ENCODE data around the gene OR5A1.

The OR5A1 gene

DNA sequence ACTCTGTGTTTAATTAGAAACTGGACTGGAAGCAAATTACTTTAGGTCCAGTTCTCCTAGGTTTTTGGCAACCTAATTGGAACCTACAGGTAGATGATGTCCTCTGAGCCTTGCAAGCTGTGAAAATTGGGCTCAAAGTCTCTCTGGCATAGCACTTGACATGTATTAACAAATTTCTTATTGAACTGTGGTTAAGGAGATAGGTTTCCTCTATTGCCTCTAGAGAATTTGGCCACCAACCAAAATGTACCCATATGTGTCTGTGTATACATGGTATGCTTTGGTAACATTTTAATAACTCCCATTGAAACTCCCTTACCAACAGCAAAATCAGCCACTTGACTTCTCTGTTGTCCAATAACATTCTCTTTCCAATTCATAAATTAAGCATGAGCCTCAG lies 36.7 kb downstream of the OR5A1 start, which contains the start of gene OR4D10:
Gene OR4D10 (plus strand): TSS at position 301 of the 400 bp plus-strand sequence. CDS start 4,115 bp downstream, outside the sequence.
- Histone ChIP-seq H3K27me3 (replicated peaks; ENCODE audit: insufficient read depth, low read length) (no peaks in the 10 kb centered on the region), H3K36me3 (replicated peaks; ENCODE audit: insufficient read depth, low read length) (no peaks in the 10 kb centered on the region), H3K27ac (ENCODE audit: low read length) (no peak within 1 kb of the TSS), H4K20me1 (ENCODE audit: insufficient read depth, low read length) (no peaks in the 10 kb centered on the region), H3K9me3 (replicated peaks; ENCODE audit: insufficient read depth, low read length) (no peaks in the 10 kb centered on the region), H3K4me1 (ENCODE audit: low read length) (no peaks in the 10 kb centered on the region), H2AFZ (ENCODE audit: low read length) (no peak within 1 kb of the TSS), H3K4me2 (ENCODE audit: low read depth, low read length) (no peak within 1 kb of the TSS), H3F3A (ENCODE audit: insufficient read depth, low read length) (no peaks in the 10 kb centered on the region), H3K79me2 (ENCODE audit: low read length) (no peaks in the 10 kb centered on the region), H3K4me3 (ENCODE audit: low read length) (no peak within 1 kb of the TSS), H3K9me2 (replicated peaks; ENCODE audit: insufficient read depth, low read length) (no peaks in the 10 kb centered on the region), H3K9ac (ENCODE audit: low read length) (no peak within 1 kb of the TSS)
- no peak for DNase-seq
- no peak for TF ChIP-seq EZH2phosphoT487 (IDR thresholded peaks at IDR 0.05; ENCODE audit: low read length)
- TF ChIP-seq, protein P1, sequence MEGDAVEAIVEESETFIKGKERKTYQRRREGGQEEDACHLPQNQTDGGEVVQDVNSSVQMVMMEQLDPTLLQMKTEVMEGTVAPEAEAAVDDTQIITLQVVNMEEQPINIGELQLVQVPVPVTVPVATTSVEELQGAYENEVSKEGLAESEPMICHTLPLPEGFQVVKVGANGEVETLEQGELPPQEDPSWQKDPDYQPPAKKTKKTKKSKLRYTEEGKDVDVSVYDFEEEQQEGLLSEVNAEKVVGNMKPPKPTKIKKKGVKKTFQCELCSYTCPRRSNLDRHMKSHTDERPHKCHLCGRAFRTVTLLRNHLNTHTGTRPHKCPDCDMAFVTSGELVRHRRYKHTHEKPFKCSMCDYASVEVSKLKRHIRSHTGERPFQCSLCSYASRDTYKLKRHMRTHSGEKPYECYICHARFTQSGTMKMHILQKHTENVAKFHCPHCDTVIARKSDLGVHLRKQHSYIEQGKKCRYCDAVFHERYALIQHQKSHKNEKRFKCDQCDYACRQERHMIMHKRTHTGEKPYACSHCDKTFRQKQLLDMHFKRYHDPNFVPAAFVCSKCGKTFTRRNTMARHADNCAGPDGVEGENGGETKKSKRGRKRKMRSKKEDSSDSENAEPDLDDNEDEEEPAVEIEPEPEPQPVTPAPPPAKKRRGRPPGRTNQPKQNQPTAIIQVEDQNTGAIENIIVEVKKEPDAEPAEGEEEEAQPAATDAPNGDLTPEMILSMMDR (IDR thresholded peaks at IDR 0.05; ENCODE audit: low read length), result no peak
- no peak for TF ChIP-seq EZH2 (optimal IDR thresholded peaks at IDR 0.05; ENCODE audit: low read depth, low read length)

DNA sequence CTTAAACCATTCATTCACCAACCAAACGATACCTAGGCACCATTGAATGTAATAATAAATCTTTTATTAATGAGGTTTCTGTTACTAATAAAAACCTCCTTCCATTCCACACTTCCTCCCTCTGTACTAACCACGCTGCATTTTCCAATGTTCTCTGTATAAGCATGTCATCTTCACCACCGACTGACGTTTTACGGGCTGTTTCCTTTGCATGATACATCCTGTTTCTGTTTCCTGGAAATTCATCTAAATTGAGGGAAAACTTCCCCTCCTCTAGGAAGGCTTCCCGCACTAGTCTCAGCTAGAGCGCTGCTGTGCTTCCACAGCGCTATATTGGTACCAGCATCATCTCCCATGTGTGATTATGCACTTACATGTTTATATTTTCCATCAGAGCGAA lies 38.9 kb downstream of the OR5A1 start:
- H3K27me3 ChIP-seq (replicated peaks; ENCODE audit: insufficient read depth, low read length), result no peaks in the 10 kb centered on the region
- no peaks in the 10 kb centered on the region for H3K4me1 ChIP-seq (ENCODE audit: low read length)
- no peak overlapping the region for H2AFZ ChIP-seq (ENCODE audit: low read length)
- H3K9me3 ChIP-seq (replicated peaks; ENCODE audit: insufficient read depth, low read length), result no peaks in the 10 kb centered on the region
- no peak overlapping the region for H3K4me3 ChIP-seq (ENCODE audit: low read length)
- H3K79me2 ChIP-seq (ENCODE audit: low read length), result no peaks in the 10 kb centered on the region
- H3K27ac ChIP-seq (ENCODE audit: low read length), result no peak overlapping the region
- TF ChIP-seq EZH2phosphoT487 (IDR thresholded peaks at IDR 0.05; ENCODE audit: low read length), result no peak
- TF ChIP-seq, protein P1 (IDR thresholded peaks at IDR 0.05; ENCODE audit: low read length), result no peak
- no peak for TF ChIP-seq EZH2 (optimal IDR thresholded peaks at IDR 0.05; ENCODE audit: low read depth, low read length)
- no peaks in the 10 kb centered on the region for H3K36me3 ChIP-seq (replicated peaks; ENCODE audit: insufficient read depth, low read length)
- no peak overlapping the region for H3K4me2 ChIP-seq (ENCODE audit: low read depth, low read length)
- no peak overlapping the region for H3K9ac ChIP-seq (ENCODE audit: low read length)
- no peaks in the 10 kb centered on the region for H3F3A ChIP-seq (ENCODE audit: insufficient read depth, low read length)
- no peaks in the 10 kb centered on the region for H3K9me2 ChIP-seq (replicated peaks; ENCODE audit: insufficient read depth, low read length)
- DNase-seq, result no peak
- no peaks in the 10 kb centered on the region for H4K20me1 ChIP-seq (ENCODE audit: insufficient read depth, low read length)

DNA sequence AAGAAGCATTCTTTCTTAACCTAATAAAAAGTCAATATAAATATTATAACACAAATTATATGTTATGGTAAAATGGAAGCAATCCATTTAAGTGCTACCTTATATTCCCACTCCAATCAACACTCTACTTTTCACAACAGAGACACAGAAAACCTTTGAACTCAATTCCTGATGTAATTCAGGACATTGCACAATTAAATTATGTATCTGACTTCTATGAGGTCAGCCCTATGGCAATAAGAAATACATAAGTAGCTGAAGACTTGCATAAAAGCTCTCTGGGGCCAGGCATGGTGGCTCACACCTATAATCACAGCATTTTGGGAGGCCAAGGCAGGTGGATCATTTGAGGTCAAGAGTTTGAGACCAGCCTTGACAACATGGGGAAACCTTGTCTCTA lies 43.6 kb downstream of the OR5A1 start:
- H4K20me1 ChIP-seq (ENCODE audit: insufficient read depth, low read length), result no peaks in the 10 kb centered on the region
- no peaks in the 10 kb centered on the region for H3K27me3 ChIP-seq (replicated peaks; ENCODE audit: insufficient read depth, low read length)
- no peaks in the 10 kb centered on the region for H3K79me2 ChIP-seq (ENCODE audit: low read length)
- H3F3A ChIP-seq (ENCODE audit: insufficient read depth, low read length), result no peaks in the 10 kb centered on the region
- no peak for TF ChIP-seq EZH2 (optimal IDR thresholded peaks at IDR 0.05; ENCODE audit: low read depth, low read length)
- no peak for TF ChIP-seq EZH2phosphoT487 (IDR thresholded peaks at IDR 0.05; ENCODE audit: low read length)
- TF ChIP-seq, protein P1 (IDR thresholded peaks at IDR 0.05; ENCODE audit: low read length), result no peak
- H3K9ac ChIP-seq (ENCODE audit: low read length), result no peak overlapping the region
- no peak overlapping the region for H3K4me2 ChIP-seq (ENCODE audit: low read depth, low read length)
- no peaks in the 10 kb centered on the region for H3K36me3 ChIP-seq (replicated peaks; ENCODE audit: insufficient read depth, low read length)
- no peak overlapping the region for H2AFZ ChIP-seq (ENCODE audit: low read length)
- H3K27ac ChIP-seq (ENCODE audit: low read length), result no peak overlapping the region
- H3K4me3 ChIP-seq (ENCODE audit: low read length), result no peak overlapping the region
- DNase-seq, result no peak
- H3K4me1 ChIP-seq (ENCODE audit: low read length), result no peaks in the 10 kb centered on the region
- H3K9me3 ChIP-seq (replicated peaks; ENCODE audit: insufficient read depth, low read length), result no peaks in the 10 kb centered on the region
- H3K9me2 ChIP-seq (replicated peaks; ENCODE audit: insufficient read depth, low read length), result no peaks in the 10 kb centered on the region

Measured in MM.1S (cell line).